HUES64 (cell line): ENCODE data around the gene PRRC2C.
"Not testable (repeated sequence)": the region's sequence is repeated elsewhere in the genome, so short reads cannot be mapped to it uniquely, and the experiment has no call there.

Experiments
- H3K27ac ChIP-seq: 2 replicates; pipeline ENCODE4 v1.7.0; 2013; ENCODE audit warnings: low read depth, low read length, inconsistent platforms
- H3K27me3 ChIP-seq: 2 replicates; pipeline ENCODE4 v1.6.1; 2013; ENCODE audit warnings: mild to moderate bottlenecking, low read length; ENCODE audit not compliant: insufficient read depth
- H3K36me3 ChIP-seq: 2 replicates; pipeline ENCODE4 v1.6.1; 2013; ENCODE audit warnings: mild to moderate bottlenecking, low read length; ENCODE audit not compliant: insufficient read depth
- H3K4me1 ChIP-seq: 2 replicates; pipeline ENCODE4 v1.6.1; 2013; ENCODE audit warnings: mild to moderate bottlenecking, low read length, moderate library complexity; ENCODE audit not compliant: insufficient read depth
- H3K4me3 ChIP-seq: 2 replicates; pipeline ENCODE4 v1.5.1; 2013; ENCODE audit warnings: mild to moderate bottlenecking, low read length, moderate library complexity
- H3K9ac ChIP-seq: 2 replicates; pipeline ENCODE4 v1.6.1; 2013; ENCODE audit warnings: mild to moderate bottlenecking, low read depth, low read length
- H3K9me3 ChIP-seq: 2 replicates; pipeline ENCODE4 v1.6.1; 2013; ENCODE audit warnings: low read depth, low read length; ENCODE audit not compliant: insufficient read depth
- WGBS: fragments of 150-250, 120-280 bp; methylation state at CpG from one replicate; pipeline ENCODE4 v1.1.7; 2013; ENCODE audit warnings: missing lambda C conversion rate; 5-methylcytosine and 5-hydroxymethylcytosine counted together

Gene PRRC2C

DNA sequence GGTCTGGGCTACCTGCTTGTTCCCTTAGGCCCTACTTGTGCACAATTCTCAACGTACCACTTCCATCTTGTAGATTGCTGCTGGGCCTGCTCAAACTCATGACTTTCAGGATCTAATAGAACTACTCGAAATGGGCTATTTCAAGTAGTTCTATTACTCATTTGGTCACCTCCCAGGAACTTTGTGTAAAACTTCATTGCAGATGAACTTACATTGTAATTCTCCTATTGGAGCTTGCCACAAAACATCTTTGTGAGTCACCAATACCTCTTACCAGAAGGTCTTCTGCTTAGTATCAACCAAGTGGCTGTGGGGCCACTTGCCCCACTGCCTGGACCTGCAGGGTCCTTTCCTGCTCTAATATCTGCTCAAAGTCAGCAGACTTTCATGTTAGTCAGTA lies 126.0 kb downstream of the PRRC2C start:
- Histone ChIP-seq H3K9ac (no peak overlapping the region), H3K4me1 (no peaks in the 10 kb centered on the region), H3K27ac (no peak overlapping the region), H3K4me3 (no peak overlapping the region), H3K27me3 (no peaks in the 10 kb centered on the region), H3K9me3 (no peaks in the 10 kb centered on the region), H3K36me3 (no peaks in the 10 kb centered on the region)
- 90% methylated on average over 2 of the region's 2 CpGs for WGBS

DNA sequence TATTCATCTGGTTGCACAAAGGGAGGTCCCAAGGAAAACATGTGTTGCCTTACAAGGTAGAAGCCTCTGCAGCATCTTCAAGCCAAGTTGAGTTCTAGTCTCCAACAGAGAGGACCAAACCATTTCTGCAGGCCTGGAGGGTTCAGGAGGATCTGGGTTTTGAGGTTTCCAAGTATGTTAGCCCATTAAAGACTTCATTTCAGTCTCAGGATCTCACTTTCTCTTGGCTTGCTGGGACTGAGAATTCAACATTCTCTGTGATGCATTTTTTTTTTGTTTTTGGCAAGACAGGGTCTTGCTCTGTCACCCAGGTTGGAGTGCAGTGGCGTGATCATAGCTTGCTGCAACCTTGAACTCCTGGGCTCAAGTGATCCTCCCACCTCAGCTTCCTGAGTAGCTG lies 128.0 kb downstream of the PRRC2C start:
- Histone ChIP-seq H3K27ac (no peak overlapping the region), H3K9me3 (no peaks in the 10 kb centered on the region), H3K4me3 (no peak overlapping the region), H3K4me1 (no peaks in the 10 kb centered on the region), H3K27me3 (no peaks in the 10 kb centered on the region), H3K9ac (no peak overlapping the region), H3K36me3 (no peaks in the 10 kb centered on the region)
- WGBS = 96% methylated on average over 1 of the region's 1 CpG

DNA sequence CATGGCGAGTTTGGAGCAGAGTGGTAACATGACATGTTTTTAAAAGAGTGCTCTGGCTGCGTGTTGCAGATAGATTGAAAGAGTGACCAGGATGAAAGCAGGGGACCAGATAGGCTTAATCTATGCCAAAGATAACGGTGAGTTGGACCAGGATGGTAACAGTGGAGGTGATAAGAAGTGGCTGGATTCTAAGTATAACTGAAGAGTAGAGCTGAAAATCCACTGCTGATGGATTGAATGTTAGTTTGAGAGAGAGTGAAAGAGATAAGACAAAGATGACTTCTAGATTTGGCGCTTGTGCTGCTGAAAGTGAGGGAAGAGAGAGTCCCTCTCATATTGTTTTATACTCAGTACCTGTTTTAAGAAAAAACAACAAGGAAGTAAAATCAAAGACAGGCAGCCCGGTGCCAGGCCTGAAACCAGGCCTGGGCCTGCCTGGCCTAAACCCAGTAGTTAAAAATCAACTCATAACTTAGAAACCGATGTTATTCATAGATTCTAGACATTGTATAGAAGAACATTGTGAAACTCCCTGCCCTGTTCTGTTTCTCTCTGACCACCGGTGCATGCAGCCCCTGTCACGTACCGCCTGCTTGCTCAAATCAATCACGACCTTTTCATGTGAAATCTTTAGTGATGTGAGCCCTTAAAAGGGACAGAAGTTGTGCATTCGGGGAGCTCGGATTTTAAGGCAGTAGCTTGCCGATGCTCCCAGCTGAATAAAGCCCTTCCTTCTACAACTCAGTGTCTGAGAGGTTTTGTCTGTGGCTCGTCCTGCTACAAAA lies 130.0 kb downstream of the PRRC2C start:
- not testable (repeated sequence) for H3K9ac ChIP-seq, H3K9me3 ChIP-seq, H3K27ac ChIP-seq, H3K4me3 ChIP-seq, H3K36me3 ChIP-seq, H3K4me1 ChIP-seq, H3K27me3 ChIP-seq
- WGBS = 92% methylated on average over 13 of the region's 14 CpGs

DNA sequence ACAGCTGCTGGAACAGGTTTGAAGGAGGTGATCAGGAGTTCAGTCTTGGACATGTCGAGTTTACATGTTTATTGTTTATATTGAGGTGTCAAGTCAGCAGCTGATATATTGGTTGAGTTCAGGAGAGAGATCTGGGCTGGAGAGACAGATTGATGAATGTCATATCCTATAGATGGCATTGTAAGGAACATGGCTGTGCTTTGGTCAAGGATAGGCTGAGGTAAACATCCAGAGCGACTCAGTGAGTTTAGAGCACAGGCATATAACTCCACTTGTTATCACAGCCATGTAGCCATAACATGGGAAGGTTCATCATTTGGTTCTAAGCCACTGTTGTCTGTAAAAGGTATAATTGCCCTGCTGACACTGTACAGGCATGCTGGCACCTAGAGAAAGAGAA lies 131.3 kb downstream of the PRRC2C start:
- Histone ChIP-seq H3K9me3 (no peaks in the 10 kb centered on the region), H3K9ac (no peak overlapping the region), H3K27me3 (no peaks in the 10 kb centered on the region), H3K36me3 (no peaks in the 10 kb centered on the region), H3K4me3 (no peak overlapping the region), H3K4me1 (no peaks in the 10 kb centered on the region), H3K27ac (no peak overlapping the region)
- WGBS = 90% methylated on average over 2 of the region's 2 CpGs

DNA sequence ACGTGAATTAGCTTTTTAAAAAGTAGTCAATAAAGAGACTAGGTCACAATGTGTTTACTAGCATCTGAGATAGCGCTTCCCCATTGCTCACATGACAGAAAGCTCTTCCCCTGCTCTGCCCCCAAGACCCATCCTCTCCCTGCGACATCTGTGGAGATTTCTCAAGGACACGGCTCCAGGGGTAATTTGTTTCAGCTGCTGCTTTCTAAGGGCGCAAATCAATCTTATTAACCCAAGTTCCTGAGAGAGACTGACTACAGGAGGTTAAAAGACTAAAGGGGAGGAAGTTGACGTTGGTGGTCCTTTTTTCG lies 136.8 kb downstream of the PRRC2C start, which contains the start of gene MYOCOS:
MYOCOS (plus strand) TSS at position 92 of the 311 bp plus-strand sequence. CDS start 1,641 bp downstream, outside the sequence.
- Histone ChIP-seq H3K36me3 (no peaks in the 10 kb centered on the region), H3K4me3 (no peak within 1 kb of the TSS), H3K27ac (no peak within 1 kb of the TSS), H3K4me1 (peaks cover 6% of the 10 kb centered on the region; the same call in 1 of the 2 replicates), H3K9ac (no peak within 1 kb of the TSS), H3K9me3 (no peaks in the 10 kb centered on the region), H3K27me3 (no peaks in the 10 kb centered on the region)
- 89% methylated on average over 7 of the region's 7 CpGs for WGBS

DNA sequence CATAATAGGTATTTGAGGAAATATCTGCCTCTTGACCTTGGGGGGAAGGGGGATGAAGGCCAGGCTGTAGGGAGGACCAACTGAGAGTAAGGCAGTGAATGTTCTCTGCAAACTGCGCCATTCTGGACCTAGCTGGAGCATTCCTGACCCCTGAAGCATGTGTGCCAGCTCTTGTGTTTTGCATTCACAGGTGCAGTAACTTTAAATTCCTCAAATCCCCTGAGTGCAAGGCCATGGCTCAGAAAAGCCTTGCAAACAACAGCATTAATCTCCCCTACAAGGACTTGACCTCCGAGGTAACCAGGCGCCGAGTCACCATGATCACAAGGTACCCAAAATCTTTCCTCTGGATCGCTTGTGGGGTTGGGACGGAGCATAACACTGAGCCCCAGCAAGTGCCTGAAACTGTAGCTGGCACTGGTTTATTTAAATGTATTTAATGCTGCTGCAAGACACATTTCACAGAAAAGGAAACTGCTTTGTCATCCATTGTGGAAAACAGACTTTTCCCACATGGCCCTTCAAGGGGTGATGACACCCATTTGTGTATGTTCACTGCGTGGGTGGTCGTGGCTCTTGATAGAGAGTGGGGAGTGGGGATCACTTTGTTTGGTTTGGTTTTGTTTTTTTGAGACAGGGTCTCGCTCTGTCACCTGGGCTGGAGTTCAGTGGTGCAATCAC lies 138.5 kb downstream of the PRRC2C start:
- Histone ChIP-seq H3K27ac (no peak overlapping the region), H3K4me3 (no peak overlapping the region), H3K9me3 (no peaks in the 10 kb centered on the region), H3K9ac (no peak overlapping the region), H3K27me3 (no peaks in the 10 kb centered on the region), H3K36me3 (no peaks in the 10 kb centered on the region), H3K4me1 (peaks cover 6% of the 10 kb centered on the region; the same call in 1 of the 2 replicates)
- WGBS = 88% methylated on average over 9 of the region's 9 CpGs

DNA sequence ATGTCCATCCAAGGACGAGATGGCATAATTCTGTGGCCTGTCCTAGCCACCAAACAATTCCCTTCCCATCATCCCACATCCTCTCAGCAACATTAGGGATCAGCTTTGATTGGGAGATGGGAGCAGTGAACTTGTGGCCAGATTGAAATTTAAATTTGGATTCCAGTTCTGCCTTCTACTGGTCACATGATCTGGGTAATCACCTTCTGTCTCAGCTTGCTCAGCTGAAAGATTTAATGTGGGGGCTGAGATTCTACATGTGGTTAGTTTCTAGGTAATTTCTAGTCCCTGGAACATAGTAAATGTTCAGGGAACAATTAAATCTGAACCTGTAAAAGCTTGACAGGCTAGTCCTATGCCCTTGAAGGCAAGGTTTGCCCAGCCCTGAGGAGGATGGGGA lies 139.9 kb downstream of the PRRC2C start:
- WGBS = 83% methylated on average over 1 of the region's 1 CpG
- Histone ChIP-seq H3K4me3 (no peak overlapping the region), H3K27me3 (no peaks in the 10 kb centered on the region), H3K36me3 (no peaks in the 10 kb centered on the region), H3K27ac (no peak overlapping the region), H3K4me1 (peaks cover 6% of the 10 kb centered on the region; the same call in 1 of the 2 replicates), H3K9me3 (no peaks in the 10 kb centered on the region), H3K9ac (no peak overlapping the region)

DNA sequence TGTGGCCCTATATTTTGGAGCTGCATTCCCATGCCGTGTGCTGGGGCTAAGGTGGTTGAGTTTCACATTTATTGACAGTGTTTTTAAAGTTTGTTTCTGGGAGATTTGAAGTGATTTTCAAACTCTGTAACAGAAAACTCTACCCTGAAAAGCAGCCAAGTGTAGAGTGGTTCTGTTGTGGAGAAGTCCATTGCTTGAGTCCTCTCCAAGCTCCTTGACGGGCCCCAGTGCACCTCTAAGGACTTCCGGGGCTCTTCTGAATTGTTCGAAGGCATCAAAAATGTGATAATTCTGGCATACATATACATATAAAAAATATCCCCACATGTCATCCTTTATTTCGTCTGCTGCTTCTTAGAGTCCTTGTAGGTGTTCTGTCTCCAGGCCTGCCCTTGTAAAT lies 141.7 kb downstream of the PRRC2C start:
- 76% methylated on average over 5 of the region's 5 CpGs for WGBS
- H3K27ac ChIP-seq = no peak overlapping the region
- H3K27me3 ChIP-seq = no peaks in the 10 kb centered on the region
- no peaks in the 10 kb centered on the region for H3K36me3 ChIP-seq
- H3K9ac ChIP-seq = no peak overlapping the region
- H3K9me3 ChIP-seq = no peaks in the 10 kb centered on the region
- no peak overlapping the region for H3K4me3 ChIP-seq
- peaks cover 1% of the 10 kb centered on the region; the same call in 1 of the 2 replicates for H3K4me1 ChIP-seq

DNA sequence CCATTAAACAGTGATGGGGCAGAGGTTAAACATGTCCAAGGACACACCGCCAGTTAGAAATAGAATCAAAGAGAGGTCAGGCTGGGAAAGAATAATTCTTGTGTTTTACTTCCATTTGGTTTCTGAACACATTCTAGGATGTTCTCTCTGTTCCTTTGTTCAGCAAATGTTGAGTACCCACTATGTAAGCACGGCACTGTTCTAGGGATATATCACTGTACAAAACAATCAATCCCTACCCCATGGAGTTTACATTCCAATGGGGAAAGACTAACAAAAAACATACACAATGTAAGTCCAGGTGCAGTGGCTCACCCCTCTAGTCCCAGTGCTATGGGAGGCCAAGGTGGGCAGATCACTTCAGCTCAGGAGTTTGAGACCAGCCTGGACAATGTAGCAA lies 142.9 kb downstream of the PRRC2C start:
- H3K4me1 ChIP-seq = no peaks in the 10 kb centered on the region

DNA sequence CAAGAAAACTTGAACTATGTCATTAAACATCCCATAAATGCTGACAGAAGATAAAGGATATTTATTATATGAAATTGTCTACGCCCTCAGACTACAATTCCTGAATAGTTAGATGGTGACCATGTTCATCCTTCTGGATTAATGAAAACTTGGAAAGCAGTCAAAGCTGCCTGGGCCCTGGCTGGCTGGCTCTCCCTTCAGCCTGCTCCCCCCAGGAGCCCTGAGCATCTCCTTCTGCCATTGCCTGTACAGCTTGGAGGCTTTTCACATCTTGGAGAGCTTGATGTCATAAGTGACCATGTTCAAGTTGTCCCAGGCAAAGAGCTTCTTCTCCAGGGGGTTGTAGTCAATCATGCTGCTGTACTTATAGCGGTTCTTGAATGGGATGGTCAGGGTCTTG lies 150.3 kb downstream of the PRRC2C start:
- no peak overlapping the region for H3K9ac ChIP-seq
- no peaks in the 10 kb centered on the region for H3K27me3 ChIP-seq
- no peaks in the 10 kb centered on the region; the same call in 1 of the 2 replicates for H3K4me1 ChIP-seq
- H3K27ac ChIP-seq = no peak overlapping the region
- H3K4me3 ChIP-seq = no peak overlapping the region
- H3K9me3 ChIP-seq = no peaks in the 10 kb centered on the region
- WGBS = 99% methylated on average over 2 of the region's 2 CpGs
- no peaks in the 10 kb centered on the region for H3K36me3 ChIP-seq

More for the DNA sequence above, 142.9 kb downstream of the PRRC2C start:
- Histone ChIP-seq H3K4me3 (no peak overlapping the region), H3K27me3 (no peaks in the 10 kb centered on the region), H3K27ac (no peak overlapping the region), H3K9me3 (no peaks in the 10 kb centered on the region), H3K36me3 (no peaks in the 10 kb centered on the region), H3K9ac (no peak overlapping the region)
- WGBS = 89% methylated on average over 2 of the region's 2 CpGs

DNA sequence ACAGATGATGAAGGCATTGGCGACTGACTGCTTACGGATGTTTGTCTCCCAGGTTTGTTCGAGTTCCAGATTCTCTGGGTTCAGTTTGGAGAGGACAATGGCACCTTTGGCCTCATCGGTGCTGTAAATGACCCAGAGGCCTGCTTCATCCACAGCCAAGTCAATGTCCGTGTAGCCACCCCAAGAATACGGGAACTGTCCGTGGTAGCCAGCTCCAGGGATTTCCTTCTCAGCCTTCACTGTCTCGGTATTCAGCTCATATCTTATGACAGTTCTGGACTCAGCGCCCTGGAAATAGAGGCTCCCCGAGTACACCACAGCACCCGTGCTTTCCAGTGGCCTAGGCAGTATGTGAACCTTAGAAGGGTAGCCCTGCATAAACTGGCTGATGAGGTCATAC lies 150.8 kb downstream of the PRRC2C start:
- Histone ChIP-seq H3K36me3 (no peaks in the 10 kb centered on the region), H3K4me3 (no peak overlapping the region), H3K9ac (no peak overlapping the region), H3K4me1 (peaks cover 4% of the 10 kb centered on the region), H3K27ac (no peak overlapping the region), H3K9me3 (no peaks in the 10 kb centered on the region), H3K27me3 (no peaks in the 10 kb centered on the region)
- 86% methylated on average over 11 of the region's 11 CpGs for WGBS
